Fibroblast of lung (primary cell): ENCODE measurements around the gene TM9SF2. TPM values are rescaled to one million over a fixed set of nuclear protein-coding genes. Genes with fewer than 3 reads are reported as not detected.

Experiments used
- DNase-seq, 2 donors: peaks; one replicate each; pipeline versions ENCODE4 v3.0.0 to v3.0.0-alpha.2; 2010; ENCODE audit warnings: low read depth in 2 of 2
- H2AFZ ChIP-seq: 2 replicates; pipeline ENCODE4 v1.5.1; 2012; ENCODE audit warnings: low read length, control low read depth, inconsistent platforms
- H3K27ac ChIP-seq: 2 replicates; pipeline ENCODE4 v1.5.1; 2011; ENCODE audit warnings: low read length, control low read depth; ENCODE audit not compliant: insufficient read depth
- H3K27me3 ChIP-seq: 2 replicates; pipeline ENCODE4 v1.5.1; 2011; ENCODE audit warnings: mild to moderate bottlenecking, low read length; ENCODE audit not compliant: control insufficient read depth, insufficient read depth
- H3K36me3 ChIP-seq: 2 replicates; pipeline ENCODE4 v1.5.1; 2011; ENCODE audit warnings: low read length; ENCODE audit not compliant: control insufficient read depth, insufficient read depth
- H3K4me1 ChIP-seq: 2 replicates; pipeline ENCODE4 v1.5.1; 2011; ENCODE audit warnings: low read length; ENCODE audit not compliant: control insufficient read depth, insufficient read depth; ENCODE audit errors: extremely low read depth
- H3K4me2 ChIP-seq: 2 replicates; pipeline ENCODE4 v1.5.1; 2011; ENCODE audit warnings: low read length, control low read depth; ENCODE audit not compliant: insufficient read depth; ENCODE audit errors: extremely low read depth
- H3K4me3 ChIP-seq, 4 experiments: fragments of 200-600 bp in 1 of 4; sonication (generic) in 1 of 4; replicated peaks in 1 of 4; 2 replicates each; pipeline ENCODE4 v1.5.1; 2011 to 2016; ENCODE audit warnings: low read length in 4 of 4, low read depth in 3 of 4, mild to moderate bottlenecking in 3 of 4, control low read depth in 2 of 4, inconsistent platforms in 1 of 4, mixed read lengths in 1 of 4; ENCODE audit not compliant: insufficient read depth in 1 of 4; ENCODE audit errors: control extremely low read depth in 1 of 4
- H3K79me2 ChIP-seq: 2 replicates; pipeline ENCODE4 v1.5.1; 2012; ENCODE audit warnings: mild to moderate bottlenecking, low read length, inconsistent platforms; ENCODE audit not compliant: control insufficient read depth, insufficient read depth
- H3K9ac ChIP-seq: 2 replicates; pipeline ENCODE4 v1.5.1; 2011; ENCODE audit warnings: mild to moderate bottlenecking, low read length, control low read depth; ENCODE audit not compliant: insufficient read depth
- H3K9me3 ChIP-seq: 2 replicates; pipeline ENCODE4 v1.5.1; 2012; ENCODE audit warnings: low read depth, low read length; ENCODE audit not compliant: control insufficient read depth, insufficient read depth
- H4K20me1 ChIP-seq: 2 replicates; pipeline ENCODE4 v1.5.1; 2011; ENCODE audit warnings: low read length; ENCODE audit not compliant: control insufficient read depth, insufficient read depth; ENCODE audit errors: extremely low read depth
- CTCF ChIP-seq, 2 donors: IDR thresholded peaks in 1 of 2; conservative IDR thresholded peaks in 1 of 2; 1 replicate in 1 of 2; 2 replicates in 1 of 2; pipeline ENCODE4 v1.5.1; 2011 to 2012; ENCODE audit warnings: low read length in 2 of 2, control low read depth in 1 of 2, inconsistent platforms in 1 of 2, low read depth in 1 of 2, mild to moderate bottlenecking in 1 of 2
- EZH2 ChIP-seq: IDR thresholded peaks from 2 replicates; pipeline ENCODE4 v1.5.1; 2012; ENCODE audit warnings: low read length, control low read depth, mild to moderate bottlenecking; ENCODE audit errors: missing control alignments
- polyA plus RNA-seq, 2 donors: library from polyadenylated mRNA; depleted of rRNA in 1 of 2; stranded (reverse) in 1 of 2; unstranded in 1 of 2; fragments of >200 nt; gene quantifications; 2 replicates each; pipeline ENCODE4 v1.2.1, GENCODE V29; 2011 to 2012; ENCODE audit warnings: missing spikeins in 1 of 2
- total RNA-seq: library from RNA; depleted of rRNA; stranded (reverse); fragments of >200 nt; gene quantifications from 2 replicates; pipeline ENCODE4 v1.2.1, GENCODE V29; 2014

Gene TM9SF2
- total and polyA plus RNA-seq, 2 donors (not counting 1 experiment from before 2014, with no cell fraction given), result 109 to 149 TPM

GRCh38 chr13:99469041-99469440 lies 32.2 kb upstream of the TM9SF2 start:
- Histone ChIP-seq H3K36me3 (no peaks in the 10 kb centered on the region), H3K27me3 (no peaks in the 10 kb centered on the region), H3K27ac (no peak overlapping the region), H3K4me1 (no peaks in the 10 kb centered on the region), H3K4me3 (no peak overlapping the region), H3K9me3 (no peaks in the 10 kb centered on the region), H4K20me1 (no peaks in the 10 kb centered on the region), H3K4me2 (no peak overlapping the region), H3K9ac (no peak overlapping the region), H2AFZ (no peak overlapping the region), H3K79me2 (no peaks in the 10 kb centered on the region)
- no peak for DNase-seq
- TF ChIP-seq EZH2 (no peak), CTCF (conservative IDR thresholded peaks at IDR 0.05 in 1 of 2, IDR thresholded peaks at IDR 0.05 in 1 of 2; ENCODE audit: low read depth in 1 of 2, low read length in 2 of 2) (no peak)

GRCh38 chr13:99470027-99470426 lies 31.2 kb upstream of the TM9SF2 start:
- no peaks in the 10 kb centered on the region for H4K20me1 ChIP-seq
- H3K4me2 ChIP-seq, result no peak overlapping the region
- H3K79me2 ChIP-seq, result no peaks in the 10 kb centered on the region
- H3K4me1 ChIP-seq, result no peaks in the 10 kb centered on the region
- H3K27ac ChIP-seq, result no peak overlapping the region
- TF ChIP-seq EZH2 (no peak), CTCF (conservative IDR thresholded peaks at IDR 0.05 in 1 of 2, IDR thresholded peaks at IDR 0.05 in 1 of 2; ENCODE audit: low read depth in 1 of 2, low read length in 2 of 2) (no peak)
- no peaks in the 10 kb centered on the region for H3K27me3 ChIP-seq
- H3K9ac ChIP-seq, result no peak overlapping the region
- no peaks in the 10 kb centered on the region for H3K9me3 ChIP-seq
- DNase-seq, result no peak
- H2AFZ ChIP-seq, result no peak overlapping the region
- H3K36me3 ChIP-seq, result no peaks in the 10 kb centered on the region
- H3K4me3 ChIP-seq, result no peak overlapping the region

GRCh38 chr13:99471221-99472121 lies 29.8 kb upstream of the TM9SF2 start:
- H2AFZ ChIP-seq, result peak overlapping the region; percentile 53
- no peaks in the 10 kb centered on the region for H3K9me3 ChIP-seq
- no peaks in the 10 kb centered on the region for H3K27me3 ChIP-seq
- no peak overlapping the region for H3K4me2 ChIP-seq
- no peaks in the 10 kb centered on the region for H3K36me3 ChIP-seq
- H4K20me1 ChIP-seq, result no peaks in the 10 kb centered on the region
- no peak overlapping the region for H3K9ac ChIP-seq
- no peaks in the 10 kb centered on the region for H3K79me2 ChIP-seq
- no peak for TF ChIP-seq EZH2
- TF ChIP-seq CTCF (conservative IDR thresholded peaks at IDR 0.05 in 1 of 2, IDR thresholded peaks at IDR 0.05 in 1 of 2; ENCODE audit: low read depth in 1 of 2, low read length in 2 of 2), result no peak
- DNase-seq, result peak; percentile 6 to 27
- no peaks in the 10 kb centered on the region for H3K4me1 ChIP-seq
- H3K4me3 ChIP-seq, result no peak overlapping the region
- no peak overlapping the region for H3K27ac ChIP-seq
